WI38 (cell line): ENCODE results near the gene ARFGEF3.

Source experiments
- H3K4me3 ChIP-seq: 2 replicates; pipeline ENCODE4 v1.5.1; 2011; ENCODE audit warnings: low read depth, mild to moderate bottlenecking, control low read depth, low read length
- CTCF ChIP-seq: IDR thresholded peaks from 2 replicates; pipeline ENCODE4 v1.5.1; 2012; ENCODE audit warnings: low read depth, mild to moderate bottlenecking, control low read depth, low read length

Gene ARFGEF3

DNA sequence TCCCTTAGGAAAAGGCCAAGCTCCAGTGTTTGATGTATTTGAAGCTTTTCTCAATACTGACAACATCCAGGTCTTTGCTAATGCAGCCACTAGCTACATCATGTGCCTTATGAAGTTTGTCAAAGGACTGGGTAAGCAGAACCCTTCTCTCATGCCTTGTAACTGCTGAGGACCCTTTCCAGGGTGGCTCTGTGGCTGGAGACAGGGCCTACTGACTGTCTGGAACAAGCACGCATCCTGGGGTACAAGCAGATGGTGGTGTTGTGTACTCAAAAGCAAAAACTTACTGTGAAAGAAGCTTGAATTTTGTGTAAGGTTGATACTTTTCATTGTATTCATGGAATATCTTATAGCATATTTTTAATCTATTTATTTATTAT is 147.0 kb downstream of the ARFGEF3 start:
- no peak overlapping the region for H3K4me3 ChIP-seq
- TF ChIP-seq CTCF, result no peak

GRCh38 chr6:138309695-138310094 is 148.0 kb downstream of the ARFGEF3 start:
- TF ChIP-seq CTCF, result no peak
- H3K4me3 ChIP-seq, result no peak overlapping the region

DNA sequence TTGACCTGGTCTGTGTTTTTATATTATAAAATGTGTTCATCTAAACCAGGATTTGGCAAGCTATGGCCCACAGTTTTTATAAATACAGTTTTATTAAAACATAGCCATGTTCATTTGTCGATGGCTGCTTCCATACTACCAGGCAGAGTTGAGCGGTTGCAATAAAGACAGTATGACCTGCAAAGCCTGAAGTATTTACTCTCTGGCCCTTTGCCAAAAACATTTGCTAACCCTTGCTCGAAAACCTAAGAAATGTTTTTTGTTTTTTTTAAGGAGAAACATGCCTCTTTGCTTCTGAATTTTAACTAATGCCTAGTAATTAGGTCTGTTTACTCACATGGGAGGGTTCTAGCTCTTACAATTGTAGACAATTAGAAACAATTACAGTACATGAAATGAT is 148.6 kb downstream of the ARFGEF3 start:
- TF ChIP-seq CTCF, result no peak
- no peak overlapping the region for H3K4me3 ChIP-seq

- no peak overlapping the region for H3K4me3 ChIP-seq
Measured at GRCh38 chr6:138310821-138311220, 149.1 kb downstream of the ARFGEF3 start.

DNA sequence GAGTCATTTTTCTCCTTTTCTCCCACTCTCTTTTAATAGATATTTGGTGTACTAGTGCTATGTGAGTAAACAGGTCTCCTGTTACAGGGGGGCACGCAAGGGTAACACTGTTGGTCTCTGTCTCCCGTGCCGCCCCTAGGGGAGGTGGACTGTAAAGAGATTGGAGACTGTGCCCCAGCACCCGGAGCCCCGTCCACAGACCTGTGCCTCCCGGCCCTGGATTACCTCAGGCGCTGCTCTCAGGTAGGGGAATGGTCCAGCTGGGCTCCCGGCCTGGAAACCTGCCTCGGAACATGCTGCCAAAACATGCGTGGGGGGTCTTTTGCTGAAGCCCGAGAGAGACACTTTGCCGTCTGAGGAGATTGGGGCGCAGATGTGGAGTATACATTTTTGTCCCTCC is 149.5 kb downstream of the ARFGEF3 start:
- no peak for TF ChIP-seq CTCF
- no peak overlapping the region for H3K4me3 ChIP-seq

More at GRCh38 chr6:138310821-138311220, 149.1 kb downstream of the ARFGEF3 start:
- TF ChIP-seq CTCF, result no peak

DNA sequence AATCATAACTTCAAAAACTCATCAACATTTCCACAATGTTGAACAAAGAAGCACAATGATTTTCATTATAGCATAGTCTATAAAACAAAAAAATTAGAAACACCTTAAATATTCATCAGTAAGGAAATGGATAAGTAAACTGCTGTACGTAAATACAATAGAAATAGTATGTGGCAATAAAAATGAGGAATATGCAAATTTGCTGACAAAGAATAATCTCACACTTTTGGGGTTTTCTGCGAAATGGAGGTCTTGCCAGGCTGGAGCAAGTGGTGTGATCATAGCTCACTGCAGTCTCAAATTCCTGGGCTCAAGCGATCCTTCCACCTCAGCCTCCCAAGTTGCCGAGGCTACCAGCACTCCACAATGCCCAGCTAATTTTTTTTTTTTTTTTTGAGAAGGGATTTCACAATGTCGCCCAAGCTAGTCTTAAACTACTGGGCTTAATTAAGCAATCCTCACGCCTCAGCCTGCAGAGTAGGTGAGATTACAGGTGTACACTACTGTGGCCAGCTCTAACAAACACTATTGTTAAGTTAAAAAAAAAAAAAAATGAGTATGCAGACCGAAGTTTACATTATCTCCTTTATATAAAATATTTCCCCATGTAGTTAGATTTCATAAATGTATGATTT is 157.1 kb downstream of the ARFGEF3 start:
- TF ChIP-seq CTCF, result no peak
- no peak overlapping the region for H3K4me3 ChIP-seq

- no peak for TF ChIP-seq CTCF
- no peak overlapping the region for H3K4me3 ChIP-seq
Measured at GRCh38 chr6:138321934-138322333, 160.2 kb downstream of the ARFGEF3 start.
